Measurements from ENCODE around the gene KCNH2.

KCNH2 gene

DNA sequence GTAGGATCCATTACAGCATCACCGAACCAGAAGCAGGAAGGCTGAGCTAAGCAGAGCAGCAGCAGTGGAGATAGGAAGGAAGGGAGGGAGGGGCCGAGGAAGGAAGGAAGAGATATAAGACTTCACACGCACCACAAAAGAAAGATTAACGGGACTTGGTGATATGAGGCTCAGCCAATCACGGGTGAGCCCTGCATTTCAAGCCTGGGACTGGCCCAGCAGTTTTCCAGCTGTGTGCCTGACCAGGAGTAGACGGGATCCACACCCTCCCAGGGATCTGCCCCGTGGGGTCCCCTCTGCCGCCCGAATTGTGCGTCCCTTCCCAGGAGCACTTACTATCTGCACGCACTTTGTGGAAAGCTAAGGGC, 30.0 kb upstream of the KCNH2 start:
- Mint-ChIP-seq H3K36me3 (no peaks in the 10 kb centered on the region), H3K27ac (no peak overlapping the region), H3K27me3 (peaks cover 2% of the 10 kb centered on the region), H3K9me3 (no peaks in the 10 kb centered on the region), H3K4me3 (peak overlapping the region; percentile 71), H3K4me1 (peaks cover 13% of the 10 kb centered on the region)
- no peak for ATAC-seq (ENCODE audit: low read depth)
- DNase-seq (ENCODE audit: low spot score in 2 of 2), result no peak

DNA sequence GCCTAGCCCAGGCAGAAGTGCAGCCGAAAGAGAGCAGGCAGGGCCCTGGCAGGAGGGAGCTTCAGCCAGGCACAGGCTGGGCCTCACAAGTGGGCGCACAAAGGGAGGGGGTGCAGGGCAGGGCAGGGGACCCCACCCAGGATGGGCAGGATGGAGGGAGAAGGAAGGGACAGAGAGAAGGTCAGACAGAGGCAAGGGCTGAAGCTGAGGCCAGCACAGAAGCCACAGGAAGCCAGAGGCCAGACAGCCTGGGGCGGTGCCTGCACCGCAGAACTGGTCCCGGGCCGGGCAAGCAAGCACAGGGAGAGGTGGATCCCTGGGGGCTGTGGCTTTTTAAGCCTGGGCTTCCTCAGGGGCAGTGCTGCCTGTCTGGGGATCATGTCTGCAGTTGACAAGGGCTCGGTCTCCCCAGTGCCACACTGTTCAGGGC, 29.4 kb upstream of the KCNH2 start:
- no peak for ATAC-seq (ENCODE audit: low read depth)
- Mint-ChIP-seq H3K27me3 (peaks cover 2% of the 10 kb centered on the region), H3K36me3 (no peaks in the 10 kb centered on the region), H3K4me1 (peaks cover 10% of the 10 kb centered on the region), H3K9me3 (no peaks in the 10 kb centered on the region), H3K27ac (no peak overlapping the region), H3K4me3 (peak overlapping the region; percentile 71)
- DNase-seq (ENCODE audit: low spot score in 2 of 2), result no peak

- ATAC-seq (ENCODE audit: low read depth), result no peak
- Mint-ChIP-seq H3K4me1 (peaks cover 9% of the 10 kb centered on the region), H3K4me3 (no peak overlapping the region), H3K27ac (no peak overlapping the region), H3K36me3 (no peaks in the 10 kb centered on the region), H3K27me3 (peaks cover 2% of the 10 kb centered on the region), H3K9me3 (no peaks in the 10 kb centered on the region)
- no peak for DNase-seq (ENCODE audit: low spot score in 2 of 2)
Measured at GRCh38 chr7:151006590-151007300, 28.6 kb upstream of the KCNH2 start.

- Mint-ChIP-seq H3K4me1 (peaks cover 5% of the 10 kb centered on the region), H3K36me3 (no peaks in the 10 kb centered on the region), H3K9me3 (no peaks in the 10 kb centered on the region), H3K27me3 (peaks cover 4% of the 10 kb centered on the region), H3K27ac (no peak overlapping the region), H3K4me3 (no peak overlapping the region)
- no peak for ATAC-seq (ENCODE audit: low read depth)
- no peak for DNase-seq (ENCODE audit: low spot score in 2 of 2)
Measured at GRCh38 chr7:151005566-151005965, 27.4 kb upstream of the KCNH2 start.

- DNase-seq (ENCODE audit: low spot score in 2 of 2) (no peak), ATAC-seq (ENCODE audit: low read depth) (no peak)
- peaks cover 5% of the 10 kb centered on the region for H3K27me3 Mint-ChIP-seq
- no peak overlapping the region for H3K27ac Mint-ChIP-seq
- H3K9me3 Mint-ChIP-seq, result no peaks in the 10 kb centered on the region
- H3K36me3 Mint-ChIP-seq, result peaks cover under 1% of the 10 kb centered on the region
- H3K4me3 Mint-ChIP-seq, result no peak overlapping the region
- H3K4me1 Mint-ChIP-seq, result peaks cover 5% of the 10 kb centered on the region
Measured at GRCh38 chr7:151003572-151003971, 25.5 kb upstream of the KCNH2 start.

- Mint-ChIP-seq H3K9me3 (no peaks in the 10 kb centered on the region), H3K27me3 (peaks cover 15% of the 10 kb centered on the region), H3K4me3 (no peak overlapping the region), H3K4me1 (no peaks in the 10 kb centered on the region), H3K36me3 (peaks cover 2% of the 10 kb centered on the region), H3K27ac (no peak overlapping the region)
- DNase-seq (ENCODE audit: low spot score in 2 of 2) (no peak), ATAC-seq (ENCODE audit: low read depth) (no peak)
Measured at GRCh38 chr7:151001546-151001945, 23.4 kb upstream of the KCNH2 start.

DNA sequence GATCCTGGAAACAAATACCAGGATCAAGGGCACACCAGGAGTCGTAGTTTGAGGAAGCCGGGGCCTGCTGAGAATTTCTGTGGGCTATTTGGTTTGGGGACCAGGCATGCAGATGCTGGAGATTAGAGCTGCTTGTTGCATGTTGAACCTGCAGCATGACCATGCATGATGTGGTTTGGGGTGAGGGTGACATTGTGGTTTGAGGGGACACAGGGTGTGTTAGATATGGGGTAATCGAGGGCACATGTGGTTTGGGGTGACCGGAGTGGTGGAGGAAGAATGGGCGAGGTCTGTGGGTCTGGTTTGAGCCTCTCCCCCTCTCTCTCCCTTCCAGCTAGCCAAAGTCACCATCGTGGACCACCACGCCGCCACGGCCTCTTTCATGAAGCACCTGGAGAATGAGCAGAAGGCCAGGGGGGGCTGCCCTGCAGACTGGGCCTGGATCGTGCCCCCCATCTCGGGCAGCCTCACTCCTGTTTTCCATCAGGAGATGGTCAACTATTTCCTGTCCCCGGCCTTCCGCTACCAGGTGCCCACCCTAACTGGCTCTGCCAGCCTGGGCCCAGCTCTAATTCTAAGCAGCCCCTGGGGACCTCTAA, 22.9 kb upstream of the KCNH2 start:
- peaks cover 2% of the 10 kb centered on the region for H3K36me3 Mint-ChIP-seq
- no peaks in the 10 kb centered on the region for H3K4me1 Mint-ChIP-seq
- no peak overlapping the region for H3K4me3 Mint-ChIP-seq
- DNase-seq (ENCODE audit: low spot score in 2 of 2) (no peak), ATAC-seq (ENCODE audit: low read depth) (no peak)
- H3K27me3 Mint-ChIP-seq, result peaks cover 15% of the 10 kb centered on the region
- no peak overlapping the region for H3K27ac Mint-ChIP-seq
- H3K9me3 Mint-ChIP-seq, result no peaks in the 10 kb centered on the region

GRCh38 chr7:150999497-151000230, 21.5 kb upstream of the KCNH2 start:
- DNase-seq (ENCODE audit: low spot score in 2 of 2), result no peak
- Mint-ChIP-seq H3K36me3 (peaks cover 2% of the 10 kb centered on the region), H3K27me3 (peaks cover 15% of the 10 kb centered on the region), H3K4me3 (no peak overlapping the region), H3K4me1 (no peaks in the 10 kb centered on the region), H3K27ac (no peak overlapping the region), H3K9me3 (no peaks in the 10 kb centered on the region)
- no peak for ATAC-seq (ENCODE audit: low read depth)

- no peaks in the 10 kb centered on the region for H3K9me3 Mint-ChIP-seq
- no peak overlapping the region for H3K4me3 Mint-ChIP-seq
- no peak overlapping the region for H3K27ac Mint-ChIP-seq
- DNase-seq (ENCODE audit: low spot score in 2 of 2), result no peak
- ATAC-seq (ENCODE audit: low read depth), result no peak
- H3K36me3 Mint-ChIP-seq, result peaks cover 2% of the 10 kb centered on the region
- peaks cover 15% of the 10 kb centered on the region for H3K27me3 Mint-ChIP-seq
- H3K4me1 Mint-ChIP-seq, result no peaks in the 10 kb centered on the region
Measured at GRCh38 chr7:150999001-150999400, 20.9 kb upstream of the KCNH2 start.

DNA sequence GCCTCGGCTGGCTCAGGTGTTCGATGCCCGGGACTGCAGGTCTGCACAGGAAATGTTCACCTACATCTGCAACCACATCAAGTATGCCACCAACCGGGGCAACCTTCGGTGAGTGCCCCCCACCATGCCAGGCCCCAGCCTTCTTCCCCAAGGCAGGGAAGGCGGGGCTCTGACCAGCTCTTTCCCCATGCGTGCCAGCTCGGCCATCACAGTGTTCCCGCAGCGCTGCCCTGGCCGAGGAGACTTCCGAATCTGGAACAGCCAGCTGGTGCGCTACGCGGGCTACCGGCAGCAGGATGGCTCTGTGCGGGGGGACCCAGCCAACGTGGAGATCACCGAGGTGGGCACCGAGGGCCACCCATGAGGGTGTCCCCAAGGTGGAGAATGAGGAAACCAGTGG, 20.2 kb upstream of the KCNH2 start:
- Mint-ChIP-seq H3K27me3 (peaks cover 15% of the 10 kb centered on the region), H3K36me3 (peaks cover 2% of the 10 kb centered on the region), H3K4me3 (no peak overlapping the region), H3K4me1 (no peaks in the 10 kb centered on the region), H3K27ac (no peak overlapping the region), H3K9me3 (no peaks in the 10 kb centered on the region)
- ATAC-seq (ENCODE audit: low read depth) (no peak), DNase-seq (ENCODE audit: low spot score in 2 of 2) (no peak)

DNA sequence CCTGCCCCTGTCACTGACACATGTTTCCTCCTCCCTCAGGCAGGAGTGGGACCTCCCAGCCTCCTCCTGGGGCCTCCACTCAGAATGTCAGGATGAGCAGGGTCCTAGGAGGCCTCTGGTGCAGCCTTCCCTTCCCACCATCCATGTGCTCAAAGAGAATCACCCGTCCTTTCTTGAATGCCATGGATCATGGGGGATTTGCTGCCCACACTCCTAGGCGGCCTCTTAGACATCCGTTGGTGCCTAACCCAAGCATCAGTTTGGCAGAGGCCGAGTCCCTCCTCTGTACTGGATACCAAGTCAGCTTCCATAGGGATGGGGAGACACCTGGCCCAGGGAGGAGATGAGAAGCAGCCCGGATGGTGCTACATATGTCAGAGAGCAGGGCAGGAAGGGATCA, 19.7 kb upstream of the KCNH2 start:
- peaks cover 2% of the 10 kb centered on the region for H3K36me3 Mint-ChIP-seq
- peaks cover 15% of the 10 kb centered on the region for H3K27me3 Mint-ChIP-seq
- H3K4me1 Mint-ChIP-seq, result no peaks in the 10 kb centered on the region
- DNase-seq (ENCODE audit: low spot score in 2 of 2) (no peak), ATAC-seq (ENCODE audit: low read depth) (no peak)
- no peak overlapping the region for H3K27ac Mint-ChIP-seq
- no peak overlapping the region for H3K4me3 Mint-ChIP-seq
- H3K9me3 Mint-ChIP-seq, result no peaks in the 10 kb centered on the region

DNA sequence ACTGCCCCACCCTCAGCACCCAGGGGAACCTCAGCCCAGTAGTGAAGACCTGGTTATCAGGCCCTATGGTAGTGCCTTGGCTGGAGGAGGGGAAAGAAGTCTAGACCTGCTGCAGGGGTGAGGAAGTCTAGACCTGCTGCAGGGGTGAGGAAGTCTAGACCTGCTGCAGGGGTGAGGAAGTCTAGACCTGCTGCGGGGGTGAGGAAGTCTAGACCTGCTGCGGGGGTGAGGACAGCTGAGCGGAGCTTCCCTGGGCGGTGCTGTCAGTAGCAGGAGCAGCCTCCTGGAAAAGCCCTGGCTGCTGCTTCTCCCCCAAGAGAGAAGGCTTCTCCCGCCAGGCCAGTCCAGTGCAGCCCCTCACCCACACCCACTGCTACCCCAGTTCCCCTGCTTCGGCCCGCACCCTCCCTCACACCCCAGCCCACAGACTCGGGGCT, 19.0 kb upstream of the KCNH2 start:
- no peak overlapping the region for H3K27ac Mint-ChIP-seq
- ATAC-seq (ENCODE audit: low read depth), result no peak
- H3K9me3 Mint-ChIP-seq, result no peaks in the 10 kb centered on the region
- H3K4me1 Mint-ChIP-seq, result no peaks in the 10 kb centered on the region
- DNase-seq (ENCODE audit: low spot score in 2 of 2), result no peak
- no peak overlapping the region for H3K4me3 Mint-ChIP-seq
- peaks cover 2% of the 10 kb centered on the region for H3K36me3 Mint-ChIP-seq
- peaks cover 16% of the 10 kb centered on the region for H3K27me3 Mint-ChIP-seq

- Mint-ChIP-seq H3K27me3 (peaks cover 16% of the 10 kb centered on the region), H3K36me3 (peaks cover 2% of the 10 kb centered on the region), H3K4me1 (no peaks in the 10 kb centered on the region), H3K9me3 (no peaks in the 10 kb centered on the region), H3K4me3 (no peak overlapping the region), H3K27ac (no peak overlapping the region)
- no peak for DNase-seq (ENCODE audit: low spot score in 2 of 2)
- no peak for ATAC-seq (ENCODE audit: low read depth)
Measured at GRCh38 chr7:150996376-150997074, 18.4 kb upstream of the KCNH2 start.
